BLaER1 treated with 17β-estradiol and CSF1 and Interleukin-3, amounts not matched to agents 10 nM and 100 nM (cell line): Measurements from ENCODE around the gene CIDEA.
"Not testable (repeated sequence)": the region's sequence is repeated elsewhere in the genome, so short reads cannot be mapped to it uniquely, and the experiment has no call there.

Experiments
- H3K27ac ChIP-seq, 11 experiments: shearing (Covaris generic); formaldehyde crosslinking; 2 replicates each; pipeline ENCODE4 v1.8.1; 2022
- H3K27me3 ChIP-seq, 11 experiments: shearing (Covaris generic); formaldehyde crosslinking; 2 replicates each; pipeline ENCODE4 v1.8.1; 2022
- H3K36me3 ChIP-seq, 11 experiments: shearing (Covaris generic); formaldehyde crosslinking; 2 replicates each; pipeline ENCODE4 v1.8.1; 2022
- H3K4me1 ChIP-seq, 10 experiments: shearing (Covaris generic); formaldehyde crosslinking; 2 replicates each; pipeline ENCODE4 v1.8.1; 2022
- H3K4me2 ChIP-seq, 11 experiments: shearing (Covaris generic); formaldehyde crosslinking; 2 replicates each; pipeline ENCODE4 v1.8.1; 2022
- H3K4me3 ChIP-seq, 10 experiments: shearing (Covaris generic); formaldehyde crosslinking; 2 replicates each; pipeline ENCODE4 v1.8.1; 2022
- H3K9ac ChIP-seq, 11 experiments: shearing (Covaris generic); formaldehyde crosslinking; 2 replicates each; pipeline ENCODE4 v1.8.1; 2022
- H3K9me3 ChIP-seq, 11 experiments: shearing (Covaris generic); formaldehyde crosslinking; replicated peaks in 1 of 11; 2 replicates each; pipeline ENCODE4 v1.8.1; 2022
- H4K20me1 ChIP-seq, 11 experiments: shearing (Covaris generic); formaldehyde crosslinking; 2 replicates each; pipeline ENCODE4 v1.8.1; 2022
- Cebpa-rat ChIP-seq, 11 experiments: shearing (Covaris generic); IDR thresholded peaks; 2 replicates each; pipeline ENCODE4 v1.8.1; 2022

CIDEA gene

GRCh38 chr18:12254136-12254819 lies at the start of gene CIDEA:
Gene CIDEA, plus strand, starts transcription at chr18:12254361. Its CDS starts 23 bp downstream, at chr18:12254384.
- Histone ChIP-seq H3K4me2 (no peak within 1 kb of the TSS), H3K9me3 (peaks cover 8 to 19% (median 13%) of the 10 kb centered on the region in 11 experiments; a peak in 17 of 22 replicates), H3K4me1 (peaks cover 10 to 20% (median 16%) of the 10 kb centered on the region in 10 experiments; a peak in 18 of 20 replicates), H3K36me3 (no peaks in the 10 kb centered on the region), H3K27me3 (no peaks in the 10 kb centered on the region), H3K9ac (no peak within 1 kb of the TSS), H3K27ac (no peak within 1 kb of the TSS), H3K4me3 (no peak within 1 kb of the TSS), H4K20me1 (no peaks in the 10 kb centered on the region; a peak in 1 of 22 replicates)
- no peak for TF ChIP-seq Cebpa-rat (IDR thresholded peaks at IDR 0.05)

GRCh38 chr18:12208296-12209153 lies 45.6 kb upstream of the CIDEA start:
- H3K27me3 ChIP-seq, H3K4me3 ChIP-seq, H3K9me3 ChIP-seq, H3K4me2 ChIP-seq, H4K20me1 ChIP-seq, H3K36me3 ChIP-seq, H3K9ac ChIP-seq, H3K27ac ChIP-seq, H3K4me1 ChIP-seq: not testable (repeated sequence)

GRCh38 chr18:12212308-12212707 lies 41.9 kb upstream of the CIDEA start:
- H3K36me3 ChIP-seq, H3K27me3 ChIP-seq, H3K9ac ChIP-seq, H3K4me3 ChIP-seq, H3K4me2 ChIP-seq, H3K27ac ChIP-seq, H3K4me1 ChIP-seq, H4K20me1 ChIP-seq, H3K9me3 ChIP-seq: not testable (repeated sequence)

- H3K36me3 ChIP-seq, H3K27me3 ChIP-seq, H3K9me3 ChIP-seq, H3K9ac ChIP-seq, H3K4me2 ChIP-seq, H3K4me3 ChIP-seq, H3K27ac ChIP-seq, H3K4me1 ChIP-seq, H4K20me1 ChIP-seq: not testable (repeated sequence)
Observed at GRCh38 chr18:12214296-12215005, 39.7 kb upstream of the CIDEA start.

- not testable (repeated sequence) for H3K9ac ChIP-seq, H4K20me1 ChIP-seq, H3K4me2 ChIP-seq, H3K27ac ChIP-seq, H3K4me3 ChIP-seq, H3K4me1 ChIP-seq, H3K9me3 ChIP-seq, H3K36me3 ChIP-seq, H3K27me3 ChIP-seq
Observed at GRCh38 chr18:12216471-12216870, 37.7 kb upstream of the CIDEA start.

- not testable (repeated sequence) for H3K36me3 ChIP-seq, H3K27ac ChIP-seq, H3K27me3 ChIP-seq, H3K4me3 ChIP-seq, H3K4me2 ChIP-seq, H3K9me3 ChIP-seq, H3K4me1 ChIP-seq, H4K20me1 ChIP-seq, H3K9ac ChIP-seq
Observed at GRCh38 chr18:12218603-12219002, 35.6 kb upstream of the CIDEA start.

- not testable (repeated sequence) for H3K27me3 ChIP-seq, H3K9me3 ChIP-seq, H3K27ac ChIP-seq, H4K20me1 ChIP-seq, H3K4me1 ChIP-seq, H3K4me2 ChIP-seq, H3K4me3 ChIP-seq, H3K9ac ChIP-seq, H3K36me3 ChIP-seq
Observed at GRCh38 chr18:12222041-12222440, 32.1 kb upstream of the CIDEA start.

- H4K20me1 ChIP-seq, H3K9ac ChIP-seq, H3K4me1 ChIP-seq, H3K27me3 ChIP-seq, H3K9me3 ChIP-seq, H3K4me3 ChIP-seq, H3K36me3 ChIP-seq, H3K4me2 ChIP-seq, H3K27ac ChIP-seq: not testable (repeated sequence)
Observed at GRCh38 chr18:12223326-12223725, 30.8 kb upstream of the CIDEA start.

- H3K9ac ChIP-seq, H3K4me1 ChIP-seq, H3K4me3 ChIP-seq, H3K27me3 ChIP-seq, H3K36me3 ChIP-seq, H3K27ac ChIP-seq, H3K4me2 ChIP-seq, H4K20me1 ChIP-seq: not testable (repeated sequence)
- H3K9me3 ChIP-seq = peaks cover 0 to 10% (median 4%) of the 10 kb centered on the region in 11 experiments; a peak in 5 of 22 replicates
Observed at GRCh38 chr18:12226807-12227206, 27.4 kb upstream of the CIDEA start.

- H3K4me1 ChIP-seq, H3K27ac ChIP-seq, H3K27me3 ChIP-seq, H4K20me1 ChIP-seq, H3K4me3 ChIP-seq, H3K9ac ChIP-seq, H3K36me3 ChIP-seq, H3K4me2 ChIP-seq: not testable (repeated sequence)
- H3K9me3 ChIP-seq = peaks cover 0 to 10% (median 4%) of the 10 kb centered on the region in 11 experiments; a peak in 5 of 22 replicates
Observed at GRCh38 chr18:12227399-12228186, 26.6 kb upstream of the CIDEA start.

GRCh38 chr18:12228308-12228707 lies 25.9 kb upstream of the CIDEA start:
- H4K20me1 ChIP-seq, H3K9ac ChIP-seq, H3K27ac ChIP-seq, H3K4me3 ChIP-seq, H3K36me3 ChIP-seq, H3K4me2 ChIP-seq, H3K27me3 ChIP-seq, H3K4me1 ChIP-seq: not testable (repeated sequence)
- H3K9me3 ChIP-seq = peaks cover 0 to 10% (median 4%) of the 10 kb centered on the region in 11 experiments; a peak in 5 of 22 replicates

- H3K27ac ChIP-seq, H3K36me3 ChIP-seq, H3K9ac ChIP-seq, H3K4me3 ChIP-seq, H3K4me1 ChIP-seq, H3K27me3 ChIP-seq, H3K4me2 ChIP-seq, H4K20me1 ChIP-seq: not testable (repeated sequence)
- H3K9me3 ChIP-seq = peaks cover 0 to 10% (median 4%) of the 10 kb centered on the region in 11 experiments; a peak in 5 of 22 replicates
Observed at GRCh38 chr18:12230561-12230960, 23.6 kb upstream of the CIDEA start.
